SK-N-SH treated with all-trans-retinoic acid at 6 μM for 48 hours (cell line): ENCODE data around the gene CDH4.
"Not testable (repeated sequence)": the region's sequence is repeated elsewhere in the genome, so short reads cannot be mapped to it uniquely, and the experiment has no call there.

Experiments used
- ATAC-seq: fragments of 200-7000 bp; cut with Tn5 transposase; 3 replicates; pipeline ENCODE4 v1.9.1; 2020; ENCODE audit warnings: mild to moderate bottlenecking, moderate library complexity
- ARNTL ChIP-seq: fragments of 450-650 bp; formaldehyde crosslinking; IDR thresholded peaks from 2 replicates; pipeline ENCODE4 v1.5.0; 2020; ENCODE audit warnings: low read depth, mild to moderate bottlenecking, moderate library complexity, borderline replicate concordance
- BACH2 ChIP-seq: fragments of 250-450 bp; sonication (Bioruptor Pico); IDR thresholded peaks from 2 replicates; pipeline ENCODE4 v1.9.0; 2021; ENCODE audit warnings: mild to moderate bottlenecking, borderline replicate concordance
- CREB5 ChIP-seq: fragments of 250-450 bp; sonication (Bioruptor Pico); IDR thresholded peaks from 2 replicates; pipeline ENCODE4 v1.5.1; 2020; ENCODE audit warnings: low read depth, mild to moderate bottlenecking, moderate library complexity
- CSDC2 ChIP-seq: fragments of 250-450 bp; sonication (Bioruptor Pico); IDR thresholded peaks from 2 replicates; pipeline ENCODE4 v1.5.0; 2020; ENCODE audit warnings: mild to moderate bottlenecking, moderate library complexity
- CSRNP3 ChIP-seq: fragments of 250-450 bp; sonication (Bioruptor Pico); IDR thresholded peaks from 2 replicates; pipeline ENCODE4 v1.5.1; 2021; ENCODE audit warnings: mild to moderate bottlenecking, moderate library complexity
- ESRRG ChIP-seq: fragments of 250-450 bp; sonication (Bioruptor Pico); IDR thresholded peaks from 2 replicates; pipeline ENCODE4 v1.6.1; 2021; ENCODE audit warnings: mild to moderate bottlenecking
- GLIS3 ChIP-seq: fragments of 250-450 bp; sonication (Bioruptor Pico); IDR thresholded peaks from 2 replicates; pipeline ENCODE4 v1.5.0; 2020; ENCODE audit warnings: mild to moderate bottlenecking, moderate library complexity
- ISL1 ChIP-seq: fragments of 250-450 bp; sonication (Bioruptor Pico); IDR thresholded peaks from 2 replicates; pipeline ENCODE4 v2.1.2; 2022; ENCODE audit warnings: mild to moderate bottlenecking, moderate library complexity
- OSR1 ChIP-seq: fragments of 250-450 bp; sonication (Bioruptor Pico); IDR thresholded peaks from 2 replicates; pipeline ENCODE4 v1.8.0; 2022; ENCODE audit warnings: moderate library complexity, mild to moderate bottlenecking, inconsistent platforms
- PPARA ChIP-seq: fragments of 250-450 bp; sonication (Bioruptor Pico); IDR thresholded peaks from 2 replicates; pipeline ENCODE4 v1.5.0; 2020; ENCODE audit warnings: mild to moderate bottlenecking, borderline replicate concordance
- RARB ChIP-seq: fragments of 250-450 bp; sonication (Bioruptor Pico); IDR thresholded peaks from 2 replicates; pipeline ENCODE4 v1.8.0; 2021; ENCODE audit warnings: mild to moderate bottlenecking, moderate library complexity
- TCF4 ChIP-seq: fragments of 250-450 bp; sonication (Bioruptor Pico); IDR thresholded peaks from 2 replicates; pipeline ENCODE4 v1.8.0; 2021; ENCODE audit warnings: mild to moderate bottlenecking, moderate library complexity, borderline replicate concordance
- TOX ChIP-seq: fragments of 250-450 bp; sonication (Bioruptor Pico); IDR thresholded peaks from 2 replicates; pipeline ENCODE4 v1.8.0; 2021; ENCODE audit warnings: mild to moderate bottlenecking, moderate library complexity, borderline replicate concordance
- TSHZ2 ChIP-seq: fragments of 250-450 bp; sonication (Bioruptor Pico); IDR thresholded peaks from 2 replicates; pipeline ENCODE4 v1.5.0; 2020; ENCODE audit warnings: mild to moderate bottlenecking, moderate library complexity
- ZC3H10 ChIP-seq: fragments of 250-450 bp; sonication (Bioruptor Pico); IDR thresholded peaks from 2 replicates; pipeline ENCODE4 v1.5.1; 2021; ENCODE audit warnings: mild to moderate bottlenecking, moderate library complexity
- ZFP30 ChIP-seq: fragments of 450-650 bp; formaldehyde crosslinking; IDR thresholded peaks from 2 replicates; pipeline ENCODE4 v1.5.0; 2022; ENCODE audit warnings: mild to moderate bottlenecking, moderate library complexity
- ZNF565 ChIP-seq: fragments of 450-650 bp; formaldehyde crosslinking; conservative IDR thresholded peaks from 2 replicates; pipeline ENCODE4 v1.5.0; 2020; ENCODE audit warnings: low read depth, mild to moderate bottlenecking, moderate library complexity
- ZNF70 ChIP-seq: fragments of 450-650 bp; formaldehyde crosslinking; IDR thresholded peaks from 2 replicates; pipeline ENCODE4 v1.5.0; 2020; ENCODE audit warnings: mild to moderate bottlenecking, moderate library complexity
- ZNF8 ChIP-seq: fragments of 450-650 bp; formaldehyde crosslinking; IDR thresholded peaks from 2 replicates; pipeline ENCODE4 v1.5.0; 2020; ENCODE audit warnings: mild to moderate bottlenecking, moderate library complexity
- TF ChIP-seq, protein P1 (sequence below): fragments of 250-450 bp; sonication (Bioruptor Pico); IDR thresholded peaks from 2 replicates; pipeline ENCODE4 v1.8.0; 2021; ENCODE audit warnings: low read depth, mild to moderate bottlenecking, moderate library complexity, borderline replicate concordance
- TF ChIP-seq, protein P2 (sequence below): fragments of 250-450 bp; sonication (Bioruptor Pico); IDR thresholded peaks from 2 replicates; pipeline ENCODE4 v1.8.0; 2020; ENCODE audit warnings: mild to moderate bottlenecking, moderate library complexity, borderline replicate concordance

The CDH4 gene

GRCh38 chr20:61940976-61941720 lies 689.1 kb downstream of the CDH4 start (continued):
- TF ChIP-seq TOX (CRISPR knock-in tag) = no peak

DNA sequence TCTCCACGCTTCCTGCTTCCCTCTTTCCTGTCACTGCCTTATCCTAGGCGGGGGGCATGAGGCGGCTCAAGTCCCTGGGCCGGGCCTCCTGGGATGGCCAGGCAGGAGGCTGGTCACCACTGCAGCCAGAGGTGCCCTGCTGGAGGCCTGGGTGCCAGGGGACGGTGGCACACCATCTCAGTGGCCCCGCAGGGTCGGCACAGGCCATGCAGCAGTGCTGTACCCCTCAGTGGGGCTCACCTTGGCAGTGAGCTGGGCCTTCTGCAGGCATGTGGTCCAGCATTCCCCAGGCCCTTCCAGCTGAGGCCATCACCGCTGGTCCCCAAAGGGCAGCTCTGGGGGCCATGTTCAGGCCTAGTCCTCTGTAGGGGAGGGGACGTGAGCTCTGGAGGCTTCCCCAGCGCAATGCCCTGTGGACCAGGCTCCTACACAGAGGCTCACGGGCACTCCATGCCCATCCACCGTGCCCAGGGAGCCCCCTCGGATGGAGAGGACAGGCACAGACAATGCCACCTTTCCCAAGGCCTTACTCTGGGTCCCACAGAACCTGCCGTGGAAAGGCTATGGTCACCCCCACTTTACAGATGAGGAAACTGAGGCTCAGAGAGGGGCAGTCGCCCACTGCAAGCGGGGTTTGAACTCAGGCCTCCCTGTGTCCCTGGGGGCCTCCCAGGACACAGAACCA lies 689.8 kb downstream of the CDH4 start:
- no peak for ATAC-seq
- TF ChIP-seq, protein P1, sequence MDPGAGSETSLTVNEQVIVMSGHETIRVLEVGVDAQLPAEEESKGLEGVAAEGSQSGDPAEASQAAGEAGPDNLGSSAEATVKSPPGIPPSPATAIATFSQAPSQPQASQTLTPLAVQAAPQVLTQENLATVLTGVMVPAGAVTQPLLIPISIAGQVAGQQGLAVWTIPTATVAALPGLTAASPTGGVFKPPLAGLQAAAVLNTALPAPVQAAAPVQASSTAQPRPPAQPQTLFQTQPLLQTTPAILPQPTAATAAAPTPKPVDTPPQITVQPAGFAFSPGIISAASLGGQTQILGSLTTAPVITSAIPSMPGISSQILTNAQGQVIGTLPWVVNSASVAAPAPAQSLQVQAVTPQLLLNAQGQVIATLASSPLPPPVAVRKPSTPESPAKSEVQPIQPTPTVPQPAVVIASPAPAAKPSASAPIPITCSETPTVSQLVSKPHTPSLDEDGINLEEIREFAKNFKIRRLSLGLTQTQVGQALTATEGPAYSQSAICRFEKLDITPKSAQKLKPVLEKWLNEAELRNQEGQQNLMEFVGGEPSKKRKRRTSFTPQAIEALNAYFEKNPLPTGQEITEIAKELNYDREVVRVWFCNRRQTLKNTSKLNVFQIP = no peak
- no peak for TF ChIP-seq RARB
- TF ChIP-seq ARNTL (CRISPR knock-in tag) = no peak
- TF ChIP-seq GLIS3 = no peak
- TF ChIP-seq TOX (CRISPR knock-in tag) = no peak
- TF ChIP-seq ZNF8 (CRISPR knock-in tag) = no peak
- no peak for TF ChIP-seq TCF4 (CRISPR knock-in tag)
- no peak for TF ChIP-seq CSRNP3 (CRISPR knock-in tag)
- no peak for TF ChIP-seq BACH2 (CRISPR knock-in tag)
- no peak for TF ChIP-seq PPARA (CRISPR knock-in tag)
- no peak for TF ChIP-seq ISL1 (CRISPR knock-in tag)
- TF ChIP-seq OSR1 (CRISPR knock-in tag) = no peak
- no peak for TF ChIP-seq CREB5 (CRISPR knock-in tag)
- TF ChIP-seq ZNF565 (CRISPR knock-in tag) = no peak
- no peak for TF ChIP-seq ZFP30 (CRISPR knock-in tag)
- TF ChIP-seq ZNF70 (CRISPR knock-in tag) = no peak
- TF ChIP-seq, protein P2, sequence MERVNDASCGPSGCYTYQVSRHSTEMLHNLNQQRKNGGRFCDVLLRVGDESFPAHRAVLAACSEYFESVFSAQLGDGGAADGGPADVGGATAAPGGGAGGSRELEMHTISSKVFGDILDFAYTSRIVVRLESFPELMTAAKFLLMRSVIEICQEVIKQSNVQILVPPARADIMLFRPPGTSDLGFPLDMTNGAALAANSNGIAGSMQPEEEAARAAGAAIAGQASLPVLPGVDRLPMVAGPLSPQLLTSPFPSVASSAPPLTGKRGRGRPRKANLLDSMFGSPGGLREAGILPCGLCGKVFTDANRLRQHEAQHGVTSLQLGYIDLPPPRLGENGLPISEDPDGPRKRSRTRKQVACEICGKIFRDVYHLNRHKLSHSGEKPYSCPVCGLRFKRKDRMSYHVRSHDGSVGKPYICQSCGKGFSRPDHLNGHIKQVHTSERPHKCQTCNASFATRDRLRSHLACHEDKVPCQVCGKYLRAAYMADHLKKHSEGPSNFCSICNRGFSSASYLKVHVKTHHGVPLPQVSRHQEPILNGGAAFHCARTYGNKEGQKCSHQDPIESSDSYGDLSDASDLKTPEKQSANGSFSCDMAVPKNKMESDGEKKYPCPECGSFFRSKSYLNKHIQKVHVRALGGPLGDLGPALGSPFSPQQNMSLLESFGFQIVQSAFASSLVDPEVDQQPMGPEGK (CRISPR knock-in tag) = no peak
- TF ChIP-seq TSHZ2 (CRISPR knock-in tag) = no peak

- TF ChIP-seq ZNF8 (CRISPR knock-in tag) (no peak), ZNF565 (CRISPR knock-in tag) (no peak), GLIS3 (no peak), CSDC2 (CRISPR knock-in tag) (no peak), ZC3H10 (CRISPR knock-in tag) (no peak), ARNTL (CRISPR knock-in tag) (no peak), TSHZ2 (CRISPR knock-in tag) (no peak), ESRRG (CRISPR knock-in tag) (no peak), RARB (no peak)
- TF ChIP-seq, protein P1 = no peak
- no peak for ATAC-seq
Measured at GRCh38 chr20:61942526-61942925, 690.5 kb downstream of the CDH4 start.

- not testable (repeated sequence) for ATAC-seq
Measured at GRCh38 chr20:61944967-61945366, 692.9 kb downstream of the CDH4 start.
